DMS 273 (cell line): ENCODE results near the gene PDX1.

ENCODE experiments used
- DNase-seq: peaks from one replicate; lab custom pipeline; 2025; ENCODE audit not compliant: unreplicated experiment; lab: John Stamatoyannopoulos, UW

Gene PDX1

DNA sequence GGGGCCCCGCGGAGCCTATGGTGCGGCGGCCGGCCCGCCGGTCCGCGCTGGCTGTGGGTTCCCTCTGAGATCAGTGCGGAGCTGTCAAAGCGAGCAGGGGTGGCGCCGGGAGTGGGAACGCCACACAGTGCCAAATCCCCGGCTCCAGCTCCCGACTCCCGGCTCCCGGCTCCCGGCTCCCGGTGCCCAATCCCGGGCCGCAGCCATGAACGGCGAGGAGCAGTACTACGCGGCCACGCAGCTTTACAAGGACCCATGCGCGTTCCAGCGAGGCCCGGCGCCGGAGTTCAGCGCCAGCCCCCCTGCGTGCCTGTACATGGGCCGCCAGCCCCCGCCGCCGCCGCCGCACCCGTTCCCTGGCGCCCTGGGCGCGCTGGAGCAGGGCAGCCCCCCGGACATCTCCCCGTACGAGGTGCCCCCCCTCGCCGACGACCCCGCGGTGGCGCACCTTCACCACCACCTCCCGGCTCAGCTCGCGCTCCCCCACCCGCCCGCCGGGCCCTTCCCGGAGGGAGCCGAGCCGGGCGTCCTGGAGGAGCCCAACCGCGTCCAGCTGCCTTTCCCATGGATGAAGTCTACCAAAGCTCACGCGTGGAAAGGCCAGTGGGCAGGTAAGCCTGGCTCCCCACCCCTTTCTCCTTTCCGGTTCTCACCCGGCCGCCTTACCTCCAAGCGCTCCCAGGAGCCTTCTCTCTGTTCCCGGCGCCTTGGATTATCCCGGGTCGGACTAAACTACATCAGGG lies at the start of gene PDX1:
Gene PDX1 (plus strand): TSS at position 67 of the 743 bp plus-strand sequence. CDS start 139 bp downstream, at position 206.
- peak; percentile 74 for DNase-seq

DNA sequence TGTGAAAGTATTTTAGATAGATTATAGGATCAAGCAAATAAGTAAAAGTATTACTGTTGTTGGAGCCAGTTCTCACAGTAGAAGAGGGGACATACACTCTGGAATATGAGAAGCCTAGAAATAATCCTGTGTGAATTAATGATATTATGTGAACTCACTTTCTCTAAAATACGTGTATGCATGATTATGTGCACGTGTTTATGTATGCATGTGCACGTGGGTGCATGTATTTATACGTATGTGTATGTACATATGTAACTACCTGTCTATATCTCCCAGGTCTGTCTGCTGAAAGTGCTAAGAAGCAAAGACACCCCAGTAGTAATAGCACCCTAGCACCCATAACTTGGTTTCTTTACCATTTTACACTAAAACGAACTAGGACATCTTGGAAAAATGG lies 41.5 kb upstream of the PDX1 start:
- no peak for DNase-seq

DNA sequence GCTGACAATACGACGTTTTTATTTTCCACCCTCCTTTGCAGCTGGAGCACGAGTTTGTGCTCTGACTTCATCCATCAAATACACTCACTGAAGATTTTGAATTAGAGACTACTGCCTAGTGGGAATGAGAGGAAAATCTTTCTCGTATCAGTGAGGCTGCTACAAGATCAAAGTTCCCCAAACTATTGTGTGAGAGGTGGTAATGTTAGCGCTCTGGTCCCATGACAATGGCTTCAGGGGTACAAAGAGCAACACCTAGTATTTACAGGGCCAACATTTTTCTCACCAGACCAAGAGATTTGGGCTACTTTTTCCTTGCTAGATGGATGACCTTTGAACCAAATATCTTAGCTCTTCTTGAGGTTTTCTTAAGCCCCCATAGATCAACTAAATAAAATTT lies 30.3 kb upstream of the PDX1 start:
- no peak for DNase-seq

DNA sequence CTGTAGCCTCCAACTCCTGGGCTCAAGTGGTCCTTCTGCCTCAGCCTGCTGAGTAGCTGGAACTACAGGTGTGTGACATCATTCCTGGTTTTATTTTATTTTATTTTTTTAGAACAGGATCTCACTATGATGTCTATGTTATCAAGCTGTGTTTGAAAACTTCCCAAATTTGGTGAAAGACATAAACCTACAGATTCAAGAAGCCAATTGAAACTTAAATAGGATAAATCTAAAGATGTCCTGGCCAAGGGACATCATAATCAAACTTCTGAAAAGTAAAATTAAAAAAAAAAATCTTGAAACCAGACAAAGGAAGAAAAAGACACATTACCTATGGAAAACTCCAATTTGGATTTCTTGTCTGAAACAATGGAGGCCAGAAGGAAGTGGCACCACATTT lies 23.1 kb upstream of the PDX1 start:
- DNase-seq = no peak

DNA sequence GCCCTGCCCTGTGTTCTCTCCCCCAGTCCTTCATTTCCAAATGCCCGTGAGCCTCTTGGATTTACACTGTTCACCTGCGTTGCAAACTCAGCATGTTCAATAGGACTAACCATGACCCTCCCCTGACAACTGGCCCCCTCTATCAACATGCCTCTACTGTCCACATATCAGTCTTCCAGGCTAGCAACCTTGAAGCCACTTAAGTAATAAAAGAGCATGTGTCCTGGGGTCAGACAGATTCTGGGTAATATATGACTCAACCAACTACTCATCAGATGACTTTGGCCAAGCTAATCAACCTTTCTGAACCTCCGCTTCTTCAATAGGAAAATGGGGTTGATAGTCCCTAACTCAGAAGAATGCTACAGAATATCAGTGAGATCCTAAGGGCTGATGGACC lies 15.1 kb upstream of the PDX1 start:
- DNase-seq = no peak

DNA sequence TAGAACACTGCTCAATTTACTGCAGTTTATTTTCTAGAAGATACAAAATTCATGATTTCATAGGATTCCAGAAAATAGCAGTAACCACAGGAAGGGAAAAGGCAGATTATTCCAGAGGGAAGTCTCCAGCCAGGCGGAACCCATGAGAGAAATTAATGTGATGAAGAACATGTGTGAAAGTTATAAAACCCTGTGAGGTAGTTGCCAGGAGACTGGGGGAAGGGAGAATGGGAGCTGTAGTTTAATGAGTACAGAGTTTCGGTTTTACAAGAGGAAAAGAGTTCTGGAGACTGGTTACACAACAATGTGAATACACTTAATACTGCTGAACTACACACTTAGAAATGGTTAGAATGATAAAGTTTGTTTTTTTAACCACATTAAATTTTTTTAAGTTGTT lies 14.2 kb upstream of the PDX1 start:
- no peak for DNase-seq

DNA sequence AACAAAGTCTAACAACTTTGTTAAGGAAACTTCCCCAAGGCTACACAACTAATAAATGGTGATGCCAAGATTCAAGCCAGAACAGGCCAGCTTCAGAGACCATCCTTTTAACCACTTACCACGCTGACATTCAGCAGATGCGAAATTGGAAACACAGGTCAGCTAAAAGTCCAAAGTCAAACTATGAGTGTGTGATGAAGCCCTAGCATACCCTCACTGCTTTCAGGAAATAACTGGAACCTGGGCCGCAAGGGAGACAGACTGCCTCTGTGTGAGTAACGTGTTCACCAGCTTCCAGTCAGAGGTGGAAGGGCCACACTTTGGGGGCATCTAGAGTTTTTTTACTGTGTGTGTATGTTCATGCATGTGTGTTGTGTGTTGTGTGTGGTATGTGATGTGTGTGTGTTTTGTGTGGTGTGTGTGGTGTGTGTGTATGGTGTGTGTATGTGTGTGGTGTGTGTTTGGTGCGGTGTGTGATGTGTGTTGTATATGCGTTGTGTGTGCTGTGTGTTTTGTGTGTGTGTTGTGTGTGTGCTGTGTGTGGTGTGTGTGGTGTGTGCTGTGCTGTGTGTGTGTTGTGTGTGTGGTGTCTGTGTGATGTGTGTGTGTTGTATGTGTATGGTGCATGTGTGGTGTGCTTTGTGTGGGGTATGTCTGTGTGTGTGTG lies 12.5 kb upstream of the PDX1 start:
- no peak for DNase-seq

DNA sequence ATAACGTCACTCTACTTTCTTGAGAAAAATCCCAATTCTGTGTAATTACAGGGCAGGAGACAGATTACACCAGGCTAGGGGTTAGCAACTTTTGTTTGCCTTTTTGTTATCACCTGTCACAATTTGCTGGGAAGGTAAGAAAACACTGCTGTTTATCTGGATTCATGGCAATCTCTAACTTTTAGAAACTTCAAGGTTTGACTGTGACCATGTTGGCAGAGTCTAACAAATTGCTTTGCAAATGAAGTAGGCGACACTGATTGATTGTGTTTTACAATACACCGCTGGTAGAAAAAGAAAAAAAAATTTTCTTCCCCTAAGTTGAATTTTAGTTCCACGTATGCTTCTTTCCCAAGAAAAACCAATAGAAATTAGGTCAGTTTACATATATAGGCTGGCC lies 10.4 kb upstream of the PDX1 start:
- DNase-seq = no peak

DNA sequence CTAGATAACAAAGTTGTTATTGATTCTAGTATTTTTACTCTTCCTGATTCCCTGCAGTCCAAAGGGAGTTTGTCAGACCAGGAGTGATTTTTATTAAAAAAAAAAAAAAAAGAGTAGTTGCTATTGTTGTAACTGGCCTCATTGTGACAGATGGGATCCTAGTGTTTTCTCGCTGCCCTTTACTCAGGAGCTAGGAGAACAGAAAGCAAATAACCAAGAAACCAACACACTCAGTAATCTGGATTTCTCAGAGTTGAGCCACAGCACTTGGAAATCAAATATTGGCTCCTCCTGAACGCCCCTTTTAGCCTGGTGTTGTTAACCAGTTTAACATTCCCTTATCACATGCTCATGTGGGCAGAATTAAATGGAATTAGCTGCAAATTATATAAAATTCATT lies 8.3 kb upstream of the PDX1 start:
- no peak for DNase-seq

DNA sequence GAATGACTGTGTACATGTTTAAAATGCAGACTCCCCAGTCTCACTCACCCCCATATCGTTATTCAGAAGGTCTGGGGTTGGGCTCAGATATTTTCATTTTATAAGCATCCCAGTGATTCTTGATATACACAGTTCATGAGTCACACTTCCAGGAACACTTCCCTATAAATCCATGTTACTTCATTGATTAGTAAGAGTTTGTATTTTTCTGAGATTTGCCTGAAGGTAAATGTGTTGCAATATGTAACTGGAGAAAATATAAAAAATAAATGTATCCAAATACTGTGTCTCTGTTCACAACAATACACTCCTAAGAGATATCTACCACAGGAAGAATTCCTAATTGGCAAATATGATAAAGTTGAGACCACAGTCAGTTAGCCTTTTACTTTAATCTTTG lies 6.6 kb upstream of the PDX1 start:
- no peak for DNase-seq

DNA sequence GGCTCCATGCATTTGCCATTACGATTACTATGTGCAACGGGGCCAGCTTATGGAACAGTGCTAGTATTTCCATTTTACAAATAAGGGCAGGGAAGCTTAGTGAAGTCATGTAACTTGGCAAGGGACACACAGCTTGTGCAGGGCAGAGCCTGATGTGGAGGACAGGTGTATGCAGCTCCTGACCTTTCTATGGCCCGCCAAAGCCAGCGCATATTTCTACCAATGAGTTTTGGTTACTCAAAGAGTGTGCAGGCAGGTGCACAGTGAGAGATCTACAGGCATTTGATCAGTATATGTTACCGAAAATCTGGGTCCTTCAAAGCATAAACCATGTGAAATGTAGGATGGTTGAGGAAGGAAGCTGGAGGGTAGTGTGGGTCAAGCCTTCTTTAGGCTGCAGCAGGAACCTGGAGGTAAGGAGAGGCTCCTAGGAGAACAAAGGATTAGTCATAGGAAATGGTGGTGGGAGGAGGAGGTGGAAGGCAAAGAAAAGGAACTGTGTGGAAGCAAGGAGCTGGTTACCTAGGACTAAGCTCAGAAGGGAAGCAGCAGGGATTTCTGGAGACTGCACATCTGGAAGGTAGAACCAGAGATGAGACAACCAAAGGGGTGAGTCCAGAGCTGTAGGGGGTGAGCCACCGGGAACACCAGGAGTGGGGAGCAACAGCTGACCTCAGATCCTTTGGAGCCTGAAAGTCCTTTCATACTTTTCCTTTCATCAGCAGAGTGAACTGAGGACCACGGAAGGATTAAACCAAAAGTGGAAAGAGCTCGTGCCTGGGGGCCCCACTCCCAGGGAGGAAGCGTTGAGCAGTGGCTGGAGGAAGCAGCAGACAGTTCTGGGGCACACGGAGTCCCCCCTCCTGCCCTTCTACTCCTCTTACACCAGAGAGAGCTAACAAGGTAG lies 4.2 kb upstream of the PDX1 start:
- DNase-seq = no peak

DNA sequence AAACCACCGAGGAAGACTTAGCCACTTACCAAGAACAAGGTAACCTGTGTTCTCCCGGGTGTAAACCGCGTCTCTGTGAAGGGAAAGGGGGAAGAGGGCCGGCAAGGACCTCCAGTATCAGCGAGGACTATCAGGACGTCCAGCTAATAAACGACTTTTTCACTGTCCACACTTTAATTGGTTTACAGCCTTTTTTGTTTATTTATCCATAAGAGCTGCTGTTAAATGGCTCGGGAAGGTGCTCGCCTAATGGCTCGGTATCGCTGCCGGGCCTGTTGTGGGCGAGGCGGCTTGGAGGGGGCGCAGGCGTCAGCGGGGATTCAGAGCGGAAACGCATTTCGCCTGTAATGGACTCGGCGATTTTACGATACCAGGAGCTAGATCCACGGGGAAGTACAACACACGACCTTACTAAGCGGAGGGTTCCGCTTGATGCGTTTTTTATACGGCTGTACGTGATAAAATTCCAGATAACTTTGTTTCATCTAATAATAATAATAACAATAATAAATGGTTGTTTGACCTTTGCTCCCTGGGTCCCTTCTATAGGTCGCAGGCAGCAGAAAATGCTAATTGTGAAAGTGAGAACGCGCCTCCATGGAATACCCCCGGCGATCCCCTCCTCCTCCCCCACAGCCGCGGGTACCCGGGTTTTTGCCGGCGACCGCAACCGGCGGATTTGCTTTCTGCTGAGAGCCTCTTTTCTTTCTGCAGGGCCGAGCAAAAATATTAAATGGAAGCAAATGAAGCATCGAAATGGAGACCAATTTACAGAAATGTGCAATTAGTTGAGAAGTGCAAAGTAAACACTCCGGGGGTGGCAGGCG lies 2.5 kb upstream of the PDX1 start:
- DNase-seq = no peak

DNA sequence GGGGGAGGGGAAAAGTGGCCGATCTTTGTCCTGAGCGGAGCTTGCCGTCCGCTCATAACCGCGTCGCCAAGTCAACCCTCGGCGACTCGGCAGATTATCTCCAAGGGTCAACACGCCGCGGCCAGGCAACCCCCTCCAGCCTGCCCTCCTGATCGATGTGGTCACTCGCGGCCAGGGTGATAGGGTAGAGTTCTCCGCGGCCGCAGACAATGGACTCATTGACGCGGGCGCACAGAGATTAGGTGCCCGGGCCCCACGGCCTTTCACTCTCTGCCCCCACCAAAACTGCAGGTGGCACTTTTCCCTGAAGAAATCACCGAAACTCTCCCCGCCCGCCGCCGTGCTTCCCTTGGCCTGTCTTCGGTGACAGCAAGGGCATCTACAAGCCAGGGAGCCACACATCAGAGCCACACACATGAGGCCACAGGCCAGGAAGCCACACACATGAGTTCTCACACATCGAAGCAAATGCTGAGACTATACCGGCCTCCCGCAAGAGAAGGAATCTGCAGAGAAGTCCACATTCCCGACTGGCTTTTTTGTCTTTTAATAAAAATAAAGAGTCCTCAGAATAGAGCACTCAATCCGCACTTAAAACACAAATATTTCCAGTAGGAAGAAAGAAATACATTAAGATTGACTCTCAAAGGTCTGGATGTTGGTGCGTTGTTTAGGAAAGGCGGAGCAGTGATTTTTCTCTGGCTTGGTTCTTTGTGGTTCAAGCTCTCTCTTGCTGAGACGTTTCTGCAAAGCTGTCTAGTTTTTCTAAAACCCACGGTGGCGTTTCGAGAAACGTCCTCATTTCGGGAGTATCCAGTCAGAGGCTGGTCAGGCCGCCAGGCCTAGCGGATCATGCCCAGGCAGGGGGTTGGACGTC lies 1.5 kb upstream of the PDX1 start:
- no peak for DNase-seq

DNA sequence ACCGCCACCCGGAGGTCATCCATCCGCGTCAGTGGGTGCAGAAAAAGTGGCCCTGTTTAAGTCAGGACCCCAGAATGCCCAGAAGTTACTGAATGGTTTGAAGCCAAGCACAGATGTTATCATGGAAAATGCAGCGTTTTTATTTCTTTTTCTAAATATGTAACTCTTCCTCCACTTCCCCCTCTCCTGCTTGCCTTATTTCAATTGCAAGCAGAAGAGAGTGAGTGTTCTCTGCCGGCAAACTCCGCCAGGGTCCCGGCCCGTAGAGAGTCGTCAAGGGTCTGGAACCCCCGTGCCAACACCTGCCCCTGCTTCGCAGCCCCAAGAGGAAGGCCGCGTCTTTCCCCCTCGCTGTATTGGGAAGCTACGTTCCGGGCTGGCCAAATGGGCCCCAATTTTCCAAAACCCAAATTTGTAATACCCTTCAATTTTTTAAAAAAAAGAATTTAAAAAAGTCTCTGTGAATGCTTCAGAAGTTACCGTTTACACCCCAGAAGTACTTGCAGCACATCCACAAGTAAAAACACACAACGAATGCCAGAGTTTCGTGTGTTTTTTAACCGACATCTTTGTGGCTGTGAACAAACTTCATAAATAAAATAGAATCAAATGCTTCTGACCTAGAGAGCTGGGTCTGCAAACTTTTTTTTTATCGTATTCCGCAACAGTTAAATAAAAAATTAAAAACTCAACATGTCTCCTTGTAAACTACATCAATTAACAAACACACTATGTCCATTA lies 712 bp upstream of the PDX1 start:
- DNase-seq = no peak

DNA sequence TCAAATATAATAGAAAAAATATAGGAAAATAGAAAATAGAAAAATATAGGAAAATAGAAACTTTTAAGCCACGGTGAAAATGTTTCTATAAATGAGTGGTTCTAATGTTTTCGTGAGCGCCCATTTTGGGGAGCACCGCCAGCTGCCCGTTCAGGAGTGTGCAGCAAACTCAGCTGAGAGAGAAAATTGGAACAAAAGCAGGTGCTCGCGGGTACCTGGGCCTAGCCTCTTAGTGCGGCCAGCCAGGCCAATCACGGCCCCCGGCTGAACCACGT lies 204 bp upstream of the PDX1 start:
- no peak for DNase-seq

DNA sequence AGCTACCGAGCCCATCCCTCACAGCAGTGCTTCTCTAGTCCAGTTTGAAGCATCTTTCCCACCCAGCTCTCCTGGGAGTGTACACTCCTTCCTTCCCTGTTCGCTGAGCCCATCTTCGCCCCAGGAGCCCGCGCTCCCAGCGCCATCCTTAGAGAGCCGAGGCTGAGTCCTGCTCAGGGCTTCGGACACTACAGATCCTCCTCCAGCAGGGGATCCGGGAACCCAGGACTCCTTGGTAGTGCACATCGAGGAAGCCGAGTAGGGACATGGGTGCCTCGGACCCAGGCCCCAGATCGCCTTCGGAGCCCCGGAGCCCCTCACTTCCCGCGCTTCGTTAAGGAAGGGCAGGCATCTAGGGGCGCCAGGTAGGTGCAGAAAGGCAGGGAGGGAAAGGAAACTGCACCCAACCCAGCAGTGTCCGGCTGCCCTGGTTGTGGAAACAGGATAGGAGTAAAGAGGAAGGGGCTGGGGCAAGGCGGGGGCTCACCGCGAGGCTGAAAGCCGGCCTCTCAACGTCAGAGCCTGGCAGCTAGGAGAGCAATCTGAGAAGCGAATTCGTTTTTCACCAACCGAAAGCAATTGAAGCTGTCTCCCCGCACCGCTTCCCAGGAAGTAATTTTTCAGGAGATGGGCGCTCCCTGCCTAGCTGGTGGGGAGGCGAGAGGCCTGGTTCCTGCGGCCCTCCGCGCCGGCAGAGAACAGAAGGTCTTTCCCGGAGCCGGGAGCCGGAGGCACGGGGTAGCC lies 1.0 kb downstream of the PDX1 start:
- DNase-seq = peak; percentile 48

DNA sequence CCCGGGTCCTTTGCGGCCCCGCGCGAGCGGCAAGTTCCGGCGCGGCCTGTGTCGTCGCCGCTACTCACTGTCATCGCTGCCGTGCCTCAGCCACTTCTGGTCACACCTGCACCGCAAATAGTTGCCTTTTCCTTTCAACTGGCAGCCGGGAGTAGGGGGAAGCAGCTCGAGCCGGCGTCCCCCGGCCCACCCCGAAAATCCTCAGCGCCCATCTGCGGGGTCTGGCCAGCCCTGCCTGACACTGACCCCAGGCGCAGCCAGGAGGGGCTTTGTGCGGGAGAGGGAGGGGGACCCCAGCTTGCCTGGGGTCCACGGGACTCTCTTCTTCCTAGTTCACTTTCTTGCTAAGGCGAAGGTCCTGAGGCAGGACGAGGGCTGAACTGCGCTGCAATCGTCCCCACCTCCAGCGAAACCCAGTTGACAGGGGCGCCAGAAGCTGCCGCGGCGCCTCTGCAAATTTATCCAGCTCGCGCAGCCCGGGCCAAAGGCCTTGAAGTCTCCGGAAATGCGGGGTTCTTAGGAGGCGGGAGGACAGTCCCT lies 1.7 kb downstream of the PDX1 start:
- no peak for DNase-seq
